Measurements from ENCODE around the gene CDK14. TPM values are rescaled to one million over a fixed set of nuclear protein-coding genes. Genes with fewer than 3 reads are reported as not detected.

The CDK14 gene
- total and polyA plus RNA-seq, 4 donors = 4.2 to 12.4 (median 7.4) TPM

GRCh38 chr7:90621747-90622140, 25.6 kb downstream of the CDK14 start:
- H3K36me3 ChIP-seq (ENCODE audit: control insufficient read depth in 4 of 4, insufficient read depth in 3 of 4, low read depth in 1 of 4, low read length in 3 of 4) = no peaks in the 10 kb centered on the region
- no peak overlapping the region for H3K4me3 ChIP-seq (ENCODE audit: low read depth in 1 of 3, low read length in 3 of 3)
- no peak for TF ChIP-seq GABPA (IDR thresholded peaks at IDR 0.05 in 1 of 2, conservative IDR thresholded peaks at IDR 0.05 in 1 of 2)
- TF ChIP-seq JUND (IDR thresholded peaks at IDR 0.05) = no peak
- no peak for TF ChIP-seq ZBTB33 (IDR thresholded peaks at IDR 0.05)
- TF ChIP-seq SP1 (IDR thresholded peaks at IDR 0.05) = no peak
- no peak for TF ChIP-seq NR2F2 (IDR thresholded peaks at IDR 0.05)
- H3K27me3 ChIP-seq (ENCODE audit: control insufficient read depth in 4 of 4, insufficient read depth in 4 of 4, low read length in 3 of 4) = no peaks in the 10 kb centered on the region
- H3K9ac ChIP-seq (ENCODE audit: low read depth in 1 of 2, low read length in 2 of 2) = no peak overlapping the region
- DNase-seq (ENCODE audit: low spot score) = no peak
- 61% methylated on average over 4 of the region's 4 CpGs for WGBS
- H3K27ac ChIP-seq (ENCODE audit: low read depth in 1 of 2, low read length in 2 of 2) = no peak overlapping the region
- no peaks in the 10 kb centered on the region for H3K9me3 ChIP-seq (ENCODE audit: control insufficient read depth in 4 of 4, low read length in 3 of 4)
- H3K4me1 ChIP-seq (ENCODE audit: control insufficient read depth in 4 of 4, insufficient read depth in 4 of 4, low read length in 3 of 4) = peaks cover 4 to 12% (median 12%) of the 10 kb centered on the region in 4 donors

DNA sequence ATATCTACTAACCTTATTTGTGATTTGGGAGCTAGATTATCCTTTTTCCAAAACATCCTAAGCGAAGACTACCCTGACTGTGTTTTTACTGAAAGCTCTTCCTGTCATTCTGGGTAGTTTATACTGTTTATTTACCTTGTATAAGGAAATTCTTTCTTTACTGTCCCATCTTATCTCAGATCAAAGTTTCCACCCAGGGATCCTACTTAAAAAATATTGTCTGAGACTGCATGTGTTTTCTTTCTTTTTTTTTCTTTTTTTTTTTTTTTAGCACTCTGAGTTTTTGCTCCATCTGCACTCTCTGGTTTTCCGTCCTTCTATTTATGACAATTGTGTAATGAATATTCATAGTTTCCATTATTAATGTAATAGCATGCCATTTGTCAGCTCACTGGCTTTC, 26.5 kb downstream of the CDK14 start:
- TF ChIP-seq JUND (IDR thresholded peaks at IDR 0.05) (no peak), HNF4A (conservative IDR thresholded peaks at IDR 0.05) (no peak), RXRA (IDR thresholded peaks at IDR 0.05) (no peak), HNF4G (IDR thresholded peaks at IDR 0.05) (no peak)
- H3K4me3 ChIP-seq (ENCODE audit: low read depth in 1 of 3, low read length in 3 of 3) = no peak overlapping the region
- no peaks in the 10 kb centered on the region for H3K36me3 ChIP-seq (ENCODE audit: control insufficient read depth in 4 of 4, insufficient read depth in 3 of 4, low read depth in 1 of 4, low read length in 3 of 4)
- no peak overlapping the region for H3K9ac ChIP-seq (ENCODE audit: low read depth in 1 of 2, low read length in 2 of 2)
- no peak for DNase-seq (ENCODE audit: low spot score)
- peaks cover 4 to 12% (median 12%) of the 10 kb centered on the region in 4 donors for H3K4me1 ChIP-seq (ENCODE audit: control insufficient read depth in 4 of 4, insufficient read depth in 4 of 4, low read length in 3 of 4)
- no peaks in the 10 kb centered on the region for H3K27me3 ChIP-seq (ENCODE audit: control insufficient read depth in 4 of 4, insufficient read depth in 4 of 4, low read length in 3 of 4)
- WGBS = 93% methylated on average over 2 of the region's 2 CpGs
- no peak overlapping the region for H3K27ac ChIP-seq (ENCODE audit: low read depth in 1 of 2, low read length in 2 of 2)
- no peaks in the 10 kb centered on the region for H3K9me3 ChIP-seq (ENCODE audit: control insufficient read depth in 4 of 4, low read length in 3 of 4)

DNA sequence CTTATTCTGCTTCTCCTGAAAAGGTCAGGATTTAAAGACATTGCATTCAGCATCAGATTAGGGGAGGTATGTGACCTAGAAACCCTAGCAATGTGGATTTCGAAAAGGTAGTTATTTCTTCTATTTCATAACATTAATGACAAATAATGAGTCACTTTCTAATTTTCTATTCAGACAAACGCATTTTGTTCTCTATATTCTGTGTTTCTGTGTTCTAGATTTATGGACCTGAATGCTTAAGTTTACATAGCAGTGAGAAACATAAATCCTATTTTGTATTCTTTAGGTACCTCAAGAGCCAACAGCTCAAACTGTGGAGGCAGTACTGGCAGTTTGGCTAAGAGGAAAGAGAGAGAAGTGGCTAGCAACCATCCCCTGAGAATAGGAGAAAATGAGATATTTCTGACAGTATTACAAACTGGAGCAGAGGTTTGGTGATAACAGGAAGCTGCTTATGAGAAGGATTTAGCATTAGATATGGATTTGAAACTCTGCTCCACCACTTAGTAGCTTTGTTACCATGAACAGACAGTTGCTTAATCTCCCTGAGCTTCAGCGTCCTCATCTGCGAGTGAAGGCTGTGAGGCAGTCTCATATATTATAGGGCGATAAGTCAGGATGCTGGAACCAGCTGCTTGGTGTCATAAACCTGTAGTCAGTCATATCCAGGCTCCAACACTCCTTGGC, 28.2 kb downstream of the CDK14 start:
- Histone ChIP-seq H3K27me3 (ENCODE audit: control insufficient read depth in 4 of 4, insufficient read depth in 4 of 4, low read length in 3 of 4) (no peaks in the 10 kb centered on the region), H3K9ac (ENCODE audit: low read depth in 1 of 2, low read length in 2 of 2) (no peak overlapping the region), H3K36me3 (ENCODE audit: control insufficient read depth in 4 of 4, insufficient read depth in 3 of 4, low read depth in 1 of 4, low read length in 3 of 4) (no peaks in the 10 kb centered on the region), H3K4me3 (ENCODE audit: low read depth in 1 of 3, low read length in 3 of 3) (no peak overlapping the region), H3K4me1 (ENCODE audit: control insufficient read depth in 4 of 4, insufficient read depth in 4 of 4, low read length in 3 of 4) (peaks cover 0 to 10% (median 5%) of the 10 kb centered on the region in 4 donors), H3K9me3 (ENCODE audit: control insufficient read depth in 4 of 4, low read length in 3 of 4) (no peaks in the 10 kb centered on the region), H3K27ac (ENCODE audit: low read depth in 1 of 2, low read length in 2 of 2) (no peak overlapping the region)
- TF ChIP-seq FOXA2 (IDR thresholded peaks at IDR 0.05) = no peak
- TF ChIP-seq ATF3 (IDR thresholded peaks at IDR 0.05) = no peak
- no peak for TF ChIP-seq FOXA1 (IDR thresholded peaks at IDR 0.05)
- TF ChIP-seq, protein P1, sequence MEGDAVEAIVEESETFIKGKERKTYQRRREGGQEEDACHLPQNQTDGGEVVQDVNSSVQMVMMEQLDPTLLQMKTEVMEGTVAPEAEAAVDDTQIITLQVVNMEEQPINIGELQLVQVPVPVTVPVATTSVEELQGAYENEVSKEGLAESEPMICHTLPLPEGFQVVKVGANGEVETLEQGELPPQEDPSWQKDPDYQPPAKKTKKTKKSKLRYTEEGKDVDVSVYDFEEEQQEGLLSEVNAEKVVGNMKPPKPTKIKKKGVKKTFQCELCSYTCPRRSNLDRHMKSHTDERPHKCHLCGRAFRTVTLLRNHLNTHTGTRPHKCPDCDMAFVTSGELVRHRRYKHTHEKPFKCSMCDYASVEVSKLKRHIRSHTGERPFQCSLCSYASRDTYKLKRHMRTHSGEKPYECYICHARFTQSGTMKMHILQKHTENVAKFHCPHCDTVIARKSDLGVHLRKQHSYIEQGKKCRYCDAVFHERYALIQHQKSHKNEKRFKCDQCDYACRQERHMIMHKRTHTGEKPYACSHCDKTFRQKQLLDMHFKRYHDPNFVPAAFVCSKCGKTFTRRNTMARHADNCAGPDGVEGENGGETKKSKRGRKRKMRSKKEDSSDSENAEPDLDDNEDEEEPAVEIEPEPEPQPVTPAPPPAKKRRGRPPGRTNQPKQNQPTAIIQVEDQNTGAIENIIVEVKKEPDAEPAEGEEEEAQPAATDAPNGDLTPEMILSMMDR (IDR thresholded peaks at IDR 0.05; ENCODE audit: low read depth, low read length, missing input control) = no peak
- no peak for TF ChIP-seq HNF4G (IDR thresholded peaks at IDR 0.05)
- TF ChIP-seq RXRA (IDR thresholded peaks at IDR 0.05) = no peak
- no peak for TF ChIP-seq ZBTB33 (IDR thresholded peaks at IDR 0.05)
- TF ChIP-seq SP1 (IDR thresholded peaks at IDR 0.05) = no peak
- no peak for TF ChIP-seq GABPA (IDR thresholded peaks at IDR 0.05 in 1 of 2, conservative IDR thresholded peaks at IDR 0.05 in 1 of 2)
- no peak for TF ChIP-seq RAD21 (IDR thresholded peaks at IDR 0.05)
- no peak for TF ChIP-seq HNF4A (conservative IDR thresholded peaks at IDR 0.05)
- TF ChIP-seq TAF1 (conservative IDR thresholded peaks at IDR 0.05) = no peak
- TF ChIP-seq, protein P2, sequence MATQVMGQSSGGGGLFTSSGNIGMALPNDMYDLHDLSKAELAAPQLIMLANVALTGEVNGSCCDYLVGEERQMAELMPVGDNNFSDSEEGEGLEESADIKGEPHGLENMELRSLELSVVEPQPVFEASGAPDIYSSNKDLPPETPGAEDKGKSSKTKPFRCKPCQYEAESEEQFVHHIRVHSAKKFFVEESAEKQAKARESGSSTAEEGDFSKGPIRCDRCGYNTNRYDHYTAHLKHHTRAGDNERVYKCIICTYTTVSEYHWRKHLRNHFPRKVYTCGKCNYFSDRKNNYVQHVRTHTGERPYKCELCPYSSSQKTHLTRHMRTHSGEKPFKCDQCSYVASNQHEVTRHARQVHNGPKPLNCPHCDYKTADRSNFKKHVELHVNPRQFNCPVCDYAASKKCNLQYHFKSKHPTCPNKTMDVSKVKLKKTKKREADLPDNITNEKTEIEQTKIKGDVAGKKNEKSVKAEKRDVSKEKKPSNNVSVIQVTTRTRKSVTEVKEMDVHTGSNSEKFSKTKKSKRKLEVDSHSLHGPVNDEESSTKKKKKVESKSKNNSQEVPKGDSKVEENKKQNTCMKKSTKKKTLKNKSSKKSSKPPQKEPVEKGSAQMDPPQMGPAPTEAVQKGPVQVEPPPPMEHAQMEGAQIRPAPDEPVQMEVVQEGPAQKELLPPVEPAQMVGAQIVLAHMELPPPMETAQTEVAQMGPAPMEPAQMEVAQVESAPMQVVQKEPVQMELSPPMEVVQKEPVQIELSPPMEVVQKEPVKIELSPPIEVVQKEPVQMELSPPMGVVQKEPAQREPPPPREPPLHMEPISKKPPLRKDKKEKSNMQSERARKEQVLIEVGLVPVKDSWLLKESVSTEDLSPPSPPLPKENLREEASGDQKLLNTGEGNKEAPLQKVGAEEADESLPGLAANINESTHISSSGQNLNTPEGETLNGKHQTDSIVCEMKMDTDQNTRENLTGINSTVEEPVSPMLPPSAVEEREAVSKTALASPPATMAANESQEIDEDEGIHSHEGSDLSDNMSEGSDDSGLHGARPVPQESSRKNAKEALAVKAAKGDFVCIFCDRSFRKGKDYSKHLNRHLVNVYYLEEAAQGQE (IDR thresholded peaks at IDR 0.05) = no peak
- no peak for TF ChIP-seq JUND (IDR thresholded peaks at IDR 0.05)
- no peak for TF ChIP-seq YY1 (IDR thresholded peaks at IDR 0.05)
- DNase-seq (ENCODE audit: low spot score) = no peak
- WGBS = 82% methylated on average over 5 of the region's 5 CpGs
